ENCODE data around the gene ARCN1. TPM values are rescaled to one million over a fixed set of nuclear protein-coding genes. Genes with fewer than 3 reads are reported as not detected.

Gene ARCN1
- total and polyA plus RNA-seq, 3 donors from 2014 or later = 107 to 128 (median 107) TPM

DNA sequence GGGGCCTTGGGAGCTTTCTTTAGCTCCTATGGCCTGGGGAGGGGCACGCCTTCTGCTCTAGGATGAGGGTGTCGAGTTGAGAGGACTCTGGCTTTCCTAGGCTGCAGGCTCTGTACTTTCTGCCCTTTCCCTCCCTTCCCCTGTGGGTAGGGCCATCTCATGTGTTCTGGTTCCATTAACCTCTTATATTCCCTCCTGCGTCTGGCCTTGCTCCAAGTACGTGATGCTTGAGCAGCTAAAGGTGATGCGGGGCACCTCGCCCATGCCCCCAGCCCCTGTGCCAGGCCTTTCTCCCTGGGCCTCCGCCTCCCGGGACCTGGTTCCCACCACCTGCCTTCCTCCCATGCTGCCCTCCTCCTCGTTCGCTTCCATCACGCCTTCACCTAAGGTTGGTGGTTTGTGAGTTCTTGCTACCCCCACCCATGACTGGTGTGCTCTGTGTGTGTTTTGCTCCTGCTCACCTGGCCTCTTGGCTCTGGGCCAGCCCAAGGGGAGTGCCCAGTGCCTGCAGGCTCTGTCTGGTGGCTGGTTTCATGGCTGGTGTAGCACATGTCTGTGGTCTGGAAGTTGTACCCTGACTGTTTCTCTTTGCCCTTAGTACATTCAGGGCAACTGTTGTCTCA, 69.3 kb downstream of the ARCN1 start:
- no peak overlapping the region for H3K27ac ChIP-seq
- H3K36me3 ChIP-seq (ENCODE audit: low read depth, missing control alignments) = no peaks in the 10 kb centered on the region
- WGBS, 2 donors = 83% methylated on average over 11 of the region's 11 CpGs
- no peak for DNase-seq
- no peak overlapping the region for H3K4me3 ChIP-seq
- H3K27me3 ChIP-seq = no peaks in the 10 kb centered on the region
- H3K9me3 ChIP-seq = no peaks in the 10 kb centered on the region
- no peak for TF ChIP-seq POLR2A (IDR thresholded peaks at IDR 0.05)
- TF ChIP-seq, protein P1, sequence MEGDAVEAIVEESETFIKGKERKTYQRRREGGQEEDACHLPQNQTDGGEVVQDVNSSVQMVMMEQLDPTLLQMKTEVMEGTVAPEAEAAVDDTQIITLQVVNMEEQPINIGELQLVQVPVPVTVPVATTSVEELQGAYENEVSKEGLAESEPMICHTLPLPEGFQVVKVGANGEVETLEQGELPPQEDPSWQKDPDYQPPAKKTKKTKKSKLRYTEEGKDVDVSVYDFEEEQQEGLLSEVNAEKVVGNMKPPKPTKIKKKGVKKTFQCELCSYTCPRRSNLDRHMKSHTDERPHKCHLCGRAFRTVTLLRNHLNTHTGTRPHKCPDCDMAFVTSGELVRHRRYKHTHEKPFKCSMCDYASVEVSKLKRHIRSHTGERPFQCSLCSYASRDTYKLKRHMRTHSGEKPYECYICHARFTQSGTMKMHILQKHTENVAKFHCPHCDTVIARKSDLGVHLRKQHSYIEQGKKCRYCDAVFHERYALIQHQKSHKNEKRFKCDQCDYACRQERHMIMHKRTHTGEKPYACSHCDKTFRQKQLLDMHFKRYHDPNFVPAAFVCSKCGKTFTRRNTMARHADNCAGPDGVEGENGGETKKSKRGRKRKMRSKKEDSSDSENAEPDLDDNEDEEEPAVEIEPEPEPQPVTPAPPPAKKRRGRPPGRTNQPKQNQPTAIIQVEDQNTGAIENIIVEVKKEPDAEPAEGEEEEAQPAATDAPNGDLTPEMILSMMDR (IDR thresholded peaks at IDR 0.05) = no peak
- H3K4me1 ChIP-seq = peaks cover 9% of the 10 kb centered on the region
- intact Hi-C loops (cut with DNase I; ENCODE audit: low total_unique reads) = no loop called here

DNA sequence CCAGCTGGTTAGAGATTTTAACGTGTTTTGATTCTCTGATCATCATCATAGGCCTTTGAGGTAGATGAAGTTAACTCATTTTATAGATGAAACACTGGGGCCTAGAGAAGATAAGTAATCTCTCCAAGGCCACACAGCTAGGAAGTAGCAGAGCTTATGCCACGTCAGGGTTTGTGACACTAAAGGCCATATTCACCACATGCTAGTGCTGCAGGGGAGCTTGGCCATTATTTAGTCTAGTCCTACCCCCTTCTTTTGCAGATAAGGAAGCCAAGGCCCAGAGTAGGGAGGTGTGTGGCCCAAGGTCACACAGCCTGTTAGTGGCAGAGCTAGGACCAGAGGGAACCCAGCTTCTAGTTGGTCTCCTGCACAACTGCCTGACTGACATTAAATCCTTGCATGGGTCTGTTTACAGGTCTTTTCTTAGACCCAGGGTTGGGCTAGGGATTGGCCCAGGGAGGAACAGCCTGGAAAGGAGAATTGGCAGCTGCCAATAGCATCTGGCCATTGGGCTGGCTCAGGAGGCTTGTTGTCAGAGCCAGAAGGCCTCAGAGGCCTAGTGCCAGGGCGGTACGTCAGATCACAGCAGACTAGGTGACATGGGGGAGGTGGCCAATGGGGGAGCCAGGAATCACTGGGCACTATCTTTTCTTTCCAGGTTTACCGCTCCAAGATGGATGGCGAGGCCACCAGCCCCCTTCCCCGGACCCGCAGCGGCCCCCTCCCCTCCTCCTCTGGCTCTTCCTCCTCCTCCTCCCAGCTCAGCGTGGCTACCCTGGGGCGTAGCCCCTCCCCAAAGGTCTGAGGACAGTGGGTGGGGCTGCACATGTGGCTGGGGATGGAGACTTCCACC, 71.2 kb downstream of the ARCN1 start:
- Histone ChIP-seq H3K27me3 (no peaks in the 10 kb centered on the region), H3K9me3 (no peaks in the 10 kb centered on the region), H3K36me3 (ENCODE audit: low read depth, missing control alignments) (no peaks in the 10 kb centered on the region), H3K4me1 (peaks cover 9% of the 10 kb centered on the region), H3K27ac (no peak overlapping the region), H3K4me3 (no peak overlapping the region)
- 61 to 79% methylated on average over 4 to 11 of the region's 11 CpGs for WGBS, 2 donors
- intact Hi-C loops (cut with DNase I; ENCODE audit: low total_unique reads) = no loop called here
- no peak for DNase-seq
- TF ChIP-seq, protein P1 (IDR thresholded peaks at IDR 0.05) = no peak
- TF ChIP-seq POLR2A (IDR thresholded peaks at IDR 0.05) = no peak

DNA sequence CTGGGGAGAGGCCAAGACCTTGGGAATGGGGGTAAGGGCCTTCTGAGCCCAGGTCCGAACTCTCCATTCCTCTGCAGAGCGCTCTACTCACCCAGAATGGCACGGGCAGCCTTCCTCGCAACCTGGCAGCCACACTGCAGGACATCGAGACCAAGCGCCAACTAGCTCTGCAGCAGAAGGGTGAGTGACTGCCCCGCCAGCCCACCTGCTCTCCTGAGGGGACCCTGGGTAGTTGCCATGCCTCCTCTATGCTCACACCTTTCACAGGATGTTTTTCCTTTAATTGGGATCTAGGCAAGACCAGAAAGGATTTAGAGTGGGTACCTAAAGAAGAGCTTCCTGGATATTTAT, 71.8 kb downstream of the ARCN1 start:
- H3K27ac ChIP-seq = no peak overlapping the region
- H3K9me3 ChIP-seq = no peaks in the 10 kb centered on the region
- TF ChIP-seq, protein P1 (IDR thresholded peaks at IDR 0.05) = no peak
- TF ChIP-seq POLR2A (IDR thresholded peaks at IDR 0.05) = no peak
- H3K36me3 ChIP-seq (ENCODE audit: low read depth, missing control alignments) = no peaks in the 10 kb centered on the region
- intact Hi-C loops (cut with DNase I; ENCODE audit: low total_unique reads) = no loop called here
- whole genome bisulfite sequencing, 2 donors = 84 to 90% methylated on average over 7 of the region's 7 CpGs
- H3K4me3 ChIP-seq = no peak overlapping the region
- peaks cover 9% of the 10 kb centered on the region for H3K4me1 ChIP-seq
- H3K27me3 ChIP-seq = no peaks in the 10 kb centered on the region
- DNase-seq = no peak

DNA sequence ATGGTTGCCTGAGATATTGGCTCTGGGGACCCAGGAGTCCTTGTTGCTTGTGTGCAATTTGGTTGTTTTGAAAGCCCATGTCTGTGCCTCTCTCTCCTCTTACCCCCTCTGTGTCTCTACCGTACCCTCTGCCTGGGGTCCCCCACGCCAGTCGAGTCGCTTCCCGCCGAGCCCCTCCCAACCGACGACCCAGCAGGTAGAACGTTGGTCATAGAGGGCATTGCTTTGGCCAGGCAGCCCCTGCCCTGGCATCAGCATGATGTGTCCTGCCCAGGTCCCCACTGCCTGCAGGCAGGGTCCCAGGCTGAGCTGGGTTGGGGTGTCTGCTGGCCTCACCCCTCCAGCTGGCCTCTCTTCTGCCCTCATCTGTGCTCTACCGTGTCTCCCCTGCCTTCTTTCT, 72.3 kb downstream of the ARCN1 start:
- Histone ChIP-seq H3K27me3 (no peaks in the 10 kb centered on the region), H3K27ac (no peak overlapping the region), H3K9me3 (no peaks in the 10 kb centered on the region), H3K36me3 (ENCODE audit: low read depth, missing control alignments) (no peaks in the 10 kb centered on the region), H3K4me3 (no peak overlapping the region), H3K4me1 (peaks cover 9% of the 10 kb centered on the region)
- no peak for DNase-seq
- no peak for TF ChIP-seq POLR2A (IDR thresholded peaks at IDR 0.05)
- TF ChIP-seq, protein P1 (IDR thresholded peaks at IDR 0.05) = no peak
- intact Hi-C loops (cut with DNase I; ENCODE audit: low total_unique reads) = no loop called here
- 85 to 94% methylated on average over 10 of the region's 10 CpGs for WGBS, 2 donors

Measured in testis (tissue), 3 donors.